GM19438 (cell line): ENCODE measurements around the gene CHID1.

Source experiments
- ATAC-seq: cut with Tn5 transposase; IDR thresholded peaks from one replicate; pipeline ENCODE4 v1.9.1; 2021; ENCODE audit warnings: low read depth; ENCODE audit not compliant: unreplicated experiment

Gene CHID1

DNA sequence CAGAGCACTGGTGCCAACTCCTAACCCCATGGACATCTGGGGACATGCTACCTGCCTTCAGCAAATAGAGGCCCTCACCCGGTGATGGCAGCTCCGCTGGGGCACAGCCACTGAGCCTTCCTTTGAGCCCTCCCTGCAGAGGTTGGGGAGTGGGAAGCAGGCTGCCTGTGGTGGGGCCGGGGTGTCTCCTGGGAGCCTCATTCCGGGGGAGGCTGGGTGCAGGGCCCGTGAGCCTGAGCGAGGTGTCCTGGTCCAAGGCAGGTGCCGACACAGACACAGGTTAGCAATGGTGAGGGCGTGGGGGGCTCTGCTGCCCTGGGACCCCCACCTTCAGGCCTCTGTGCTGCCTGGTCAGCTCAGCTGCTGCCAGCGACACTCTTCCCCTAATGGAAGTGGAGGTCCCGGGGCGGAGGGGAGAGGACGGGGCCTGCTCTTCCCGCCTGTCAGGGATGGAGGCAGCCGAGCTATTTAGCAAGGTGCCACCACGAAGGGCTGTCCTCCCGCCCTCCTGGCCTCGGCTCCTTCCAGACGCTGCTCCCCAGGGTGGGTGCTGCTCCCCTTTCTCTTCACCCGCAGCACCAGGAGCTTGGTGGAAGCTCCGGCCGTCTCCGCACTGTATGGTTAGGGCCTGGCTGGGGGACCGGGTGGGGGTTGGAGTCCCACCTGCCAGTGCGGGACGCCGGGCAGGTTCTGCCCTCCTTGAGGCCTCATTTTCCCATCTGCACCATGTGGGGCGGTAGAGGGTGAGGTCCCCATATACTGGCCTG, 56.7 kb downstream of the CHID1 start:
- ATAC-seq, result no peak

- ATAC-seq, result no peak
Observed at GRCh38 chr11:852762-853161, 57.8 kb downstream of the CHID1 start.

DNA sequence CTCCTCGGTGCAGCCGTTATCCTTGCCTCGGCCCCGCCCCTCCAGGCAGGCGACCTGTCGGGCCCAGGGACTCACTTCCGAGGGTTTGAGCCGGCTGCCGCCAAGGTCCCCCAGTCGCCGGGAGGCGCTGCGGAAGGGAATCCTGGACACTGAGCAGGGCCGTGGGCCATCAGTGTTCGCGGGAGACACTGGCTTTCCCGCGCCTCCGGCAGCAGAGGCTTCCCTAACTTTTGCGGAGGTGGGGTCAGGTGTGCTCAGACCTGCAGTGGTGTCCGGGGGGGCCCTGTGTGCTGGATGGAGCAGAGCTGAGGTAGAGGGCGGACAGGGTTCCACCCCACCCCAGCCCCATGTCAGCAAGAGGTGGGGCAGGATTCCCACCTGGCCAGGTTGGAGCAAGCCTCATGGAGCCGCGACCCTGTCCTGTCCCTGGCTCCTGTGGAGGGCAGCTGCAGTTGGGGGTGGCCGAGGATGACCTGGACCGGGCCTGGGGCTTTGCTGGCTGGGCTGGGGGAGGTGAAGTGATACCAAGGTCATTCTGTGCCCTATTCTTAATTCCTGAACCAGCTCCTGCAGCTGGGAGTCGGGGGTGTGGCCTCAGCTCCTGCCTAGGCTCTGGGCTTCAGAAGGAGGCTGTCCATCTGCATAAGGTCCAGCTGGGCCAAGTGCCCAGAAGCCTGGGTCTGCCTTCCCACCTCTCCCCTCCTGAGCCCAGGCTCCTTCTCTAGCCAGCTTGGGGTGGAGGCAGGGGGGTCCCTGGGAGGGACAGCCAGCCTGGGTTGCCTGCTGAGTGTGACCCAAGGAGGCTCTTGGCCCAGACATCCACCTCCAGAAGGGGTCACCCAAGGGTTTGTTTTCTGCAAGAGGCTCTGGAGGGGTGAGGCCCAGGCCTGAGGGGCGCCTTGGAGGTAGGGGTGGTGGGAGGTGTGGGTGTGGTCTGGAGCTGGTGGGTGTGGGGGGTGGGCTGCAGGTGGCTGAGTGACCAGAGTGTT, 59.5 kb downstream of the CHID1 start:
- ATAC-seq, result no peak

DNA sequence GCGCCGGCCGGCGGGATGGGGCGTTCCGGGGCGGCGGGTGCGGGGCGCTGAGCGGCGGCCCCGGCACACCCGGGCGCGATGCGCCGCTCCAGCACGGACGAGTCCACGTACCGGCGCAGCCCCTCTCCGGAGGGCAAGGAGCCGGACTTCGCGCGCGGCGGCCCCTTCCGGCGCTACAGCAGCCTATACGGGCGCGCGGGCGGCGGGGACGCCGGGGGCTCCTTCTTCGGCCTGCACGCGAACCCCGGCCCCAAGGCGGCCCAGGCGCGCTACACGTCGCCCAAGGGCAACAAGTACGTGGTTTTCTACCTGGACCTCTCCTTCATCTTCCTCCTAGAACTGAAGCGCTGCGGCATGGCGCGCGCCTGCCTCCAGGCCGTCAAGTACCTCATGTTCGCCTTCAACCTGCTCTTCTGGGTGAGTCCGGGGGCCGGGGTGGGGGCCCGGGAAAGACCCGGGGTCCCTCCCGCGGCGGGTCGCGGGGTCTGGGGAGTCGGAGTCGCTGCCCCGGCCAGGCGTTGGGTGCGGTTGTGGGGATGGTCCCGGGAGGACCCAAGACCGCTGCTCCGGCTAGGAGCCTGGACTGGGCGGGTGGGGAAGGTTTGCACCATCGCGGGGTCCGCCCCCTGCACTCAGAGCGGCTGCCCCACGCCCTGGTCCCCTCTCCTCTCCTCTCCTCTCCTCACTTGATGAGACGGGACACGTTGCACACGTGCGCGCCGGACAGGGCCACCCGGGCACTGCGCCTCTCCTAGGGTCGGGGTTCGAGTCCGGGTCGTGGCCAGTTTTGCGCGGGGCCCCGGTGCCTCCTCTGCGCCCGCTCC, 60.4 kb downstream of the CHID1 start:
- ATAC-seq, result no peak

- ATAC-seq, result no peak
Observed at GRCh38 chr11:849104-849824, 61.3 kb downstream of the CHID1 start.

DNA sequence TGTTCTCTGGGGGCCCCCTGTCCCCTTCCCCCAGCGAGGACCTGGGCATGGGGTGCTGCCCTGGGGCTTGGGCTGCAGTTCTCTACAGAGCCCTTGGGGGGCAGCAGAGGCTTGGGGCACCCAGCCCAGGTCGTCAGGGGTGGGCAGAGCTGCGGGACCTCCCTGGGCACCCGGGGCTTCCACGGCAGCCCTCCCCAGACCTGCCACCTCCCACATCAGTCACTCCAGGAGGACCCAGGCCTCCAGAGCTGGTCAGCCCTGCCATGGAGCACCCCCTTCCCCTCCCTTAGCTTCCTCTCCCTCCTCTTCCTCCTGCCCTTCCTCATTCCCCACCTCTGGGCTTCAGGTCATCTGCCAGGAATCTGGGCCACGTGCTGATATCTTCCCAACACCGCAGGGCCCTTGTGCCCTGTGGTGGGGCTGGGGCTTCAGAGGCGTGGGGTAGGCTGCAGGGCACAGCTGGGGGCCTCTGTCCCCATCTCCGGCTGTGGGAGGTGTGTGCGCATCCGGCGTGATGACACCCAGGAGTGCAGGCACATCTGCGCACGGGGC, 62.2 kb downstream of the CHID1 start:
- ATAC-seq, result no peak

DNA sequence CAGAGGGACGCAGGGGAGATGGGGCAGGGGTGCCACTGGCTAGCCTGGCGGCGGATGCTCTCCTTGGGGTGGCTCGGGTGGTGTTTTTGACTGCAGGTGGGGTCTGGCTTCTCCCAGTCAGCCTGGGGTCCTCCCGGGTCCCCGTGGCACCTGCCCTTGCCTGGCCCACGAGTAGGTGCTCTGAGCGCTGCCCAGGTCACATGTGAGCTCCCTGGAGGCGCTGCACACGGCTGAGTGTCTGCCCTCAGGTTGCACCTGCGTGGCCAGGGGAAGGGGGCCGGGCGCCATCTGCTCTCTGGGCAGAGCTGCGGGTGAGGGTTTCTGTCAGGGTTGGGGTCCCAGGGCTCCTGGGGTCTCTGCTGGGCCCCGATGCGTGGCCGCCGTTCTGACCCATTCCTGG, 62.7 kb downstream of the CHID1 start:
- no peak for ATAC-seq

DNA sequence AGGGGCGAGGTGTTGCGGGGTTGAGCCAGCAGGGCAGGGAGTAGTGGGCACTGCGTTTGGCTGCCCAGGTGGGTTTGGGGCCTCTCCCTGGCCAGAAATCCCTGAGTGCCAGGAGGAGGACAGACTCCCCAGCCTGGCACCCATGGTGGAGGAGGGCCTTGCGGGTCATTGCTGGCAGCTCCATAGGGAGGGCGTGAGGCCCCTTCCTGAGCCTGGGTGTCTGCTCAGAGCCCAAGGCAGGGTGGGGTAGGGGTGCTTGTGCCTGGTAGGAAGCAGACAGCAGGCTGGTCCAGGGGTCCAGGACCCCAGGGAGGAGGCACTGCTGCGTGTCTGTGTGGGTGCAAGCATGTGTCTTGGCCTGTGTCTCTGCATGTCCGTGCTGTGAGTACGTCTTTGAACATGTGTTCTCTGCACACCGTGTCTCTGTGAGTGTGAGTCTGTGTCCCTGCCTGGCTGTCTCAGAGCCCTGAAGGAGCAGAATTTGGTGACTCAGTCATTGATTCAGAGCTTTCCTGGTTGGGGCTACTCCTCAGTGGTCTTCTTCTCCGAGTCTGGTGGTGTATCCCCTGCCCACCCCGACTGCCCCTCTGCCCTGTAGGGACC, 64.0 kb downstream of the CHID1 start:
- no peak for ATAC-seq

- ATAC-seq, result no peak
Observed at GRCh38 chr11:845872-846495, 64.6 kb downstream of the CHID1 start.

DNA sequence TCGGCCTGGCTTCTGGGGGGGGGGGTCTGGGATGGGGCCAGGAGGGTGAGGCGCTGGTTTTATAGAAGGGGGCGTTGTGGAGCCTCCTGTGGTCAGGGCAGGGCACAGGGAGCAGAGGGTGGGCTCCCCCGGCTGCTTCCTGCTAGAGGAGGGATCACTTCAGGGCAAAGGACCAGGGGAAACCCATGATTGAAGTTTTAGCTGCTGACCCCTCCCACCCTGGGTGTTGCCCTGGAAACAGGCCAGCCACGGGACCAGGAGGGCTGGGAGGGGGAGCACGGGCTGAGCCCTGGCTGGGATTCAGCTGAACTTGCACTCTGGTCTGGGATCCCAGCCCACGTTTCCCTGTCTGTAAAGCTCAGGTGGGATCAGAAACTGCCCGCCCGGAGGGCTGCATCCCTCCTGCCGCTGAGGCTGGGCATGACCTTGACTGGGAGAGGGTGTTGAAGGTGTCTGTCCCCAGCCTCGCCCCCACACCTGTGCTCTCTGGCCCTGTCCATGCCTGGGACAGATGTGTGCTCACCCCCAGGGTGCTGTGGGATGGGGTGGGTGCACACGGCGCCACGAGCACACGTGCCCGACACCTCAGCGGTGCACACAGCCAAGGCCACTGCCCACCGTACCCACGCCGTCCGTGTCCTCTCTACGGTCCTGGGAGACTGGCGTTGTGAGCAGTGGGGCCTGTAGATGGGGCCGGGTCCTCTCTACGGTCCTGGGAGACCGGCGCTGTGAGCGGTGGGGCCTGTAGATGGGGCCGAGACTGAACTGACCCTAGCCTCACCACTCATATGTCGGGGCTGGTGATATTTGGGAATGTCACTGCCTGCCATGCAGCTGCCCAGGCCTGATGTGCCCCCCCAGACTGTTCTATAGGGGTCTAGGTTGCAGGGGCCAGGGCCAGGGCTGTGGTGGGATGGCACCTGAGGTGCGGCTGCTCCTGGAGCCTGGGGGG, 65.6 kb downstream of the CHID1 start:
- no peak for ATAC-seq

DNA sequence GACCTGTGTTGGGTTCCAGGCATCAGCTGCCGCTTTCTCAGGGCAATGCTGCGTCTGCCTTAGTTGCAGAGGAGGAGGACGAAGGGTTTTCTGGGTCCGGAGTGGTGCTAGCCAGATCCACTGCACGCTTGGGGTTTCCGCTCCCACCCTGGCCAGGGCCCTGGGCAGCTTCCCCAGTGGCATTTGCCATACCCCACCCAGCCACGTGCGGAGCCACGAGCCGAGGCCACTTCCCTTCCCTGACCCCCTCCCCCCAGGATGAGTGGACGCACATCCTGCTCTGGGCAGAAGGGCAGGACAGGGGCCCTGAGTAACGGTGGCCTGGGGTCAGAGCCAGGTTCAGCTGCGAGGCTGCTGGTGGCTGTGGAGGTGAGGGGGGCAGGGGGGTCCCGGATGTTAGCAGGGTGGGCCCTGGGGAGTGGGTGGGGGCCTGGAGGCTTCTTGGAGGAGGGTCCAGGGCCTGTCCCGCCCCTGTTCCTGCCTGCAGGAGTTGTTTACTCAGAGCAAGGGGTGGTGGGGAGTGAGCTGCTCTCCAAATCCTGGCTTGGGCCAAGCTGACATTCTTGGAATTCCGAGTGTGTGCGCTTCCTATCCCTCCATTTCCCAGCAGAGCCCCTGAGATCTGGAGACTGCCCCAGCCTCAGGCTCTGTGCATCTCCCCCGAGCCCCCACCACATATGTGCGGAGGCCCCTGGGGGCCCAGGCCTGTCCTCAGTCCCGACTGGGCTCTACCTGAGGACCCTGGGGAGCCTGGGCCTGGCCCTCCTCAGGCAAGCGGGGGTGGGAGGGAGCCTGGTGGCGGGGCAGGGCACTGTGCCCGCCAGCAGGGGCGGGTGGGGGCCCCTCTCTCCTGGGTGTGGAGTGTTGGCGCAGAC, 66.6 kb downstream of the CHID1 start:
- no peak for ATAC-seq

DNA sequence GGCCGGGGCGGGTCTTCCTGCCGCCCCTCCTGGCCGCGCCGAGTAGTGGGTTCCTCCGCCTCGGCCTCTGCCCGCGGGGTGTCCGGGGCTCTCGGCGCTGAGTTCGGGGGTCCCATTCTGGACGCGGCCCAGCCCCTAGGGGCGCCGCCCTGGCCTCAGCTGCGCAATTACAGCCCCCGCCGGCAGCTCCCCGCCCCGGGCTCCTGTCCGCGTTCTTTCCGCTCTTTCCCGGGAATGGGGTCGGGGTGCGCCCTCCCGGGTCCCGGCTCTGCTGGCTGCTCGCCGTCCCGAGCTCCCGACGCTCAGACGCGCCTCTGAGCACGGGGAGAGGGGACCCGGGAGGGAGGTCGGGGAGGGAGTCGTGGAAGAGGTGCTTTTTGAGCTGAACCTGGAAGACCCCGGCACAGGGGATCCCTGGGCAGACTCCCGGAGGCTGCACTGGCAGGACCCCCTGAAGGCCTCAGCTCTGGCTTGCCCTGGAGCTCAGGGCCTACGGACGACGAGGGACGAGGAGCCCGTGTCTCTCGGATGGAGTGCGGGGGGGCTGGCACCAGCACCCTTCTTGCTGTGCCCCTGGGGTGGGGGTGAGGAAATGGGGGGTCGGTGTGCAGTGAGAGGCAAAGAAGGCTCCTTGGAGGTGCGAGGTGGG, 67.4 kb downstream of the CHID1 start:
- ATAC-seq, result no peak

GRCh38 chr11:842370-843002, 68.1 kb downstream of the CHID1 start, which contains the start of the genes POLR2L and TSPAN4:
TSS of gene POLR2L (minus strand) at chr11:842529. CDS start at chr11:842508, 21 bp downstream.
TSS of gene TSPAN4 (plus strand) at chr11:842852. CDS start at chr11:850305, 7,453 bp downstream.
- peak; percentile 65 for ATAC-seq

- peak; percentile 35 for ATAC-seq
Observed at GRCh38 chr11:841981-842369, 68.6 kb downstream of the CHID1 start.

DNA sequence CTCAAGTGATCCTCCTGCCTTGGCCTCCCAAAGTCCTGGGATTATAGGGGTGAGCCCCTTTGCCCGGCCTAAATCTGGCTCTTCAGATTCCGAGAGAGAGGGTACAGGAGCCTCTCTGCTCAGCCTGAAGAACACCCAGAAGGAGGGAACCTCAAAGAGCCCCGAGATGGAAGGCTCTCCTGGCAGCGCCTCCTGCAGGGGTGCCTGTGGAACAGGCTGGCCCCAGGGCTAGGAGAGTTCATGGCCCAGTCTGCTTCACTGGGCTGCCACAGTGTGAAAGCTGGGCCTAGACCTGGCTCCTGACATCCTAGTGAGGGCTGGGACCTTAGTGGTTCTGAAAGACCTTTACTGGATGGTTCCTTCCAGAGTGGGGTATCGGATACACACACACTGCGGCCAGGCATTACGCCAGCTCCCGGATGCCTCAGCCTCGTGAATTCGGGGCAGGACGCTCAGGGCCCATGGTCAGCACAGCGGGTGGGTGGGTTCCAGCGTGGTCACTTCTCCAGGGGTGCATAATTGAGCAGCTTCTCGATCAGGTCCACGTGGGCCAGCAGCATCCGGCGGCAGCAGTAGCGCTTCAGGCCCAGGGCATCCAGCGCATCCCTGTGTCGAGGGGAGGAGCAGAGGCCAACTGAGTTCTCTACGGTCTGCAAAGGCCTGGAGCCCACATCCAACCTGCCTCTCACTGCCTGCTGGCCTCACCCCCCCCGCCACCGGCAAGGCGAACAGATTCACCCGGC, 70.6 kb downstream of the CHID1 start:
- no peak for ATAC-seq
